GM23338 (cell line): ENCODE measurements around the gene TMEM45A. TPM values are rescaled to one million over a fixed set of nuclear protein-coding genes. Genes with fewer than 3 reads are reported as not detected.

Source experiments
- ATAC-seq: fragments of 200-7000 bp; cut with Tn5 transposase; 3 replicates; pipeline ENCODE4 v1.9.1; 2020
- DNase-seq: peaks from one replicate; pipeline ENCODE4 v3.0.0-alpha.2; 2015; ENCODE audit warnings: low spot score
- H2AFZ ChIP-seq: fragments of 200-600 bp; sonication (generic); 2 replicates; pipeline ENCODE4 v1.8.0; 2016; ENCODE audit warnings: antibody characterized with exemption, mild to moderate bottlenecking, moderate library complexity
- H3F3A ChIP-seq: fragments of 200-600 bp; sonication (generic); replicated peaks from 2 replicates; pipeline ENCODE4 v1.8.0; 2017; ENCODE audit warnings: antibody characterized with exemption, mixed run types, low read depth
- H3K27ac ChIP-seq: fragments of 200-600 bp; sonication (generic); 2 replicates; pipeline ENCODE4 v1.6.1; 2016; ENCODE audit warnings: low read depth
- H3K27me3 ChIP-seq: fragments of 200-600 bp; sonication (generic); 2 replicates; pipeline ENCODE4 v1.8.0; 2016; ENCODE audit warnings: mild to moderate bottlenecking, mixed run types, moderate library complexity; ENCODE audit not compliant: insufficient read depth
- H3K36me3 ChIP-seq: fragments of 200-600 bp; sonication (generic); 2 replicates; pipeline ENCODE4 v1.8.0; 2016; ENCODE audit warnings: mild to moderate bottlenecking; ENCODE audit not compliant: insufficient read depth
- H3K4me1 ChIP-seq: fragments of 200-600 bp; sonication (generic); 2 replicates; pipeline ENCODE4 v1.8.0; 2016; ENCODE audit warnings: mild to moderate bottlenecking, moderate library complexity; ENCODE audit not compliant: insufficient read depth
- H3K4me2 ChIP-seq: fragments of 200-600 bp; sonication (generic); 2 replicates; pipeline ENCODE4 v1.7.1; 2017; ENCODE audit warnings: mixed run types
- H3K4me3 ChIP-seq: fragments of 200-600 bp; sonication (generic); 2 replicates; pipeline ENCODE4 v1.6.1; 2016; ENCODE audit warnings: mixed run types
- H3K79me2 ChIP-seq: fragments of 200-600 bp; sonication (generic); replicated peaks from 2 replicates; pipeline ENCODE4 v1.8.0; 2017; ENCODE audit warnings: mild to moderate bottlenecking; ENCODE audit not compliant: insufficient read depth
- H3K9me2 ChIP-seq: fragments of 200-600 bp; sonication (generic); 2 replicates; pipeline ENCODE4 v1.8.0; 2017; ENCODE audit not compliant: insufficient read depth
- H4K20me1 ChIP-seq: fragments of 200-600 bp; sonication (generic); replicated peaks from 2 replicates; pipeline ENCODE4 v1.8.0; 2017; ENCODE audit warnings: mild to moderate bottlenecking; ENCODE audit not compliant: insufficient read depth
- H3K27ac Mint-ChIP-seq: 2 replicates; pipeline ENCODE4 v1.8.0; 2020; ENCODE audit warnings: inconsistent platforms, mild to moderate bottlenecking, moderate library complexity, mixed read lengths
- H3K27me3 Mint-ChIP-seq: 3 replicates; pipeline ENCODE4 v1.8.0; 2022; ENCODE audit warnings: low read depth, mild to moderate bottlenecking, moderate library complexity, mixed read lengths, inconsistent platforms; ENCODE audit not compliant: insufficient read depth, poor library complexity
- H3K36me3 Mint-ChIP-seq: 3 replicates; pipeline ENCODE4 v1.8.0; 2021; ENCODE audit warnings: low read depth, mild to moderate bottlenecking, inconsistent platforms, moderate library complexity, mixed read lengths
- H3K4me1 Mint-ChIP-seq: 3 replicates; pipeline ENCODE4 v1.8.0; 2020; ENCODE audit warnings: mild to moderate bottlenecking, inconsistent platforms, mixed read lengths
- H3K4me3 Mint-ChIP-seq: 3 replicates; pipeline ENCODE4 v1.8.0; 2021; ENCODE audit warnings: moderate library complexity, mild to moderate bottlenecking, inconsistent platforms, mixed read lengths
- H3K9me3 Mint-ChIP-seq: 3 replicates; pipeline ENCODE4 v1.8.0; 2020; ENCODE audit warnings: moderate library complexity, mild to moderate bottlenecking, inconsistent platforms, mixed read lengths
- JUNB ChIP-seq: IDR thresholded peaks from one replicate; pipeline ENCODE4 v1.6.1; 2016; ENCODE audit warnings: antibody characterized with exemption; ENCODE audit not compliant: unreplicated experiment
- STAT1 ChIP-seq: IDR thresholded peaks from one replicate; pipeline ENCODE4 v1.6.1; 2016; ENCODE audit warnings: antibody characterized with exemption; ENCODE audit not compliant: unreplicated experiment
- ZNF462 ChIP-seq: fragments of 250-450 bp; sonication (Bioruptor Pico); IDR thresholded peaks from 2 replicates; pipeline ENCODE4 v1.5.0; 2020; ENCODE audit warnings: mild to moderate bottlenecking, moderate library complexity
- polyA plus RNA-seq: library from polyadenylated mRNA; unstranded; fragments of >200 nt; fragmentation: Nextera tagmentation; extraction: Ambion mirVana; gene quantifications from 2 replicates; pipeline ENCODE4 v1.2.1, GENCODE V29; 2016
- total RNA-seq: library from RNA; depleted of rRNA; stranded (reverse); fragments of >200 nt; shearing (Covaris generic); gene quantifications from 2 replicates; pipeline ENCODE4 v1.2.3, GENCODE V29; 2014

TMEM45A gene
- total and polyA plus RNA-seq, 2 experiments from 2014 or later, result 6.5 to 12.7 TPM

- Histone ChIP-seq H3K27ac (no peak overlapping the region), H3F3A (no peaks in the 10 kb centered on the region), H4K20me1 (no peaks in the 10 kb centered on the region), H2AFZ (peak overlapping the region; percentile 23), H3K27me3 (no peaks in the 10 kb centered on the region), H3K4me1 (0 out of 2 replicates have a peak, but pooled peaks cover 8% of the 10 kb centered on the region), H3K4me3 (no peak overlapping the region), H3K36me3 (no peaks in the 10 kb centered on the region), H3K79me2 (no peaks in the 10 kb centered on the region), H3K9me2 (0 out of 2 replicates have a peak, but pooled peaks cover 3% of the 10 kb centered on the region), H3K4me2 (no peak overlapping the region)
- peaks cover 4% of the 10 kb centered on the region for H3K27me3 Mint-ChIP-seq
- no peak overlapping the region for H3K4me3 Mint-ChIP-seq
- TF ChIP-seq STAT1 (no peak), ZNF462 (CRISPR knock-in tag) (peak; percentile 67; the same call in 1 of the 2 replicates)
- ATAC-seq (peak; percentile 42; the same call in 2 of the 3 replicates), DNase-seq (no peak)
- peaks cover 22% of the 10 kb centered on the region for H3K4me1 Mint-ChIP-seq
- H3K27ac Mint-ChIP-seq, result peak overlapping the region; percentile 76; the same call in 1 of the 2 replicates
- 0 out of 3 replicates have a peak, but pooled peaks cover 2% of the 10 kb centered on the region for H3K36me3 Mint-ChIP-seq
- peaks cover 5% of the 10 kb centered on the region for H3K9me3 Mint-ChIP-seq
These were observed 110.4 kb downstream of the TMEM45A start for GRCh38 chr3:100602506-100603444.

GRCh38 chr3:100603469-100603868 is 111.0 kb downstream of the TMEM45A start:
- no peaks in the 10 kb centered on the region for H3F3A ChIP-seq
- H3K27ac Mint-ChIP-seq, result no peak overlapping the region
- 0 out of 3 replicates have a peak, but pooled peaks cover 2% of the 10 kb centered on the region for H3K36me3 Mint-ChIP-seq
- H3K4me1 ChIP-seq, result 0 out of 2 replicates have a peak, but pooled peaks cover 8% of the 10 kb centered on the region
- H3K9me2 ChIP-seq, result 0 out of 2 replicates have a peak, but pooled peaks cover 3% of the 10 kb centered on the region
- peaks cover 22% of the 10 kb centered on the region for H3K4me1 Mint-ChIP-seq
- no peak overlapping the region for H3K4me3 ChIP-seq
- no peak overlapping the region for H3K27ac ChIP-seq
- no peaks in the 10 kb centered on the region for H3K79me2 ChIP-seq
- H3K27me3 ChIP-seq, result no peaks in the 10 kb centered on the region
- peak overlapping the region; percentile 57; the same call in 1 of the 2 replicates for H2AFZ ChIP-seq
- H3K27me3 Mint-ChIP-seq, result peaks cover 4% of the 10 kb centered on the region
- peaks cover 5% of the 10 kb centered on the region for H3K9me3 Mint-ChIP-seq
- H4K20me1 ChIP-seq, result no peaks in the 10 kb centered on the region
- peak; percentile 77 for DNase-seq
- ATAC-seq, result peak; percentile 92
- H3K4me2 ChIP-seq, result no peak overlapping the region
- no peaks in the 10 kb centered on the region for H3K36me3 ChIP-seq
- no peak overlapping the region for H3K4me3 Mint-ChIP-seq
- TF ChIP-seq ZNF462 (CRISPR knock-in tag) (peak; percentile 19; the same call in 1 of the 2 replicates), JUNB (no peak)
